GM21737 (cell line): Measurements from ENCODE around the gene HMOX2.

Experiments
- ATAC-seq: cut with Tn5 transposase; IDR thresholded peaks from one replicate; pipeline ENCODE4 v1.9.1; 2021; ENCODE audit warnings: mild to moderate bottlenecking, moderate library complexity; ENCODE audit not compliant: unreplicated experiment

Gene HMOX2

DNA sequence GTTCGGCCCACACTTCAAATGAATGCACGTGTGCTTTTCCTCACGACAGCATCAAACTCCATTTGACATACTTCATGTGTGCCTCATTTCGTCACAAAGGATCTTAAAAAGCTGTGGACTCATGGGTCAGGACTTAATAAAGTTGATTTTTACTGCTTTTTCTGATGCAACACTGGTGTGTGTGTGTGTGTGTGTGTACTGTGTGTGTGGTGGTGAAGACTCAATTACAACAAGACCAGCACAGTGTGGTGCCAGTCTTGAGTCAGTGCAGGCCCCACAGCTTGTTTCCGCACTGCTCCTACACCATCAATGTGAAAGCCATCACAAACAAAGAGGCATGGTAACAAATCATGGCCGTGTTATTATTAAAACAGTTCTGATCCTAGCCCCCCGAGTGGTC, 44.7 kb downstream of the HMOX2 start:
- ATAC-seq, result no peak

DNA sequence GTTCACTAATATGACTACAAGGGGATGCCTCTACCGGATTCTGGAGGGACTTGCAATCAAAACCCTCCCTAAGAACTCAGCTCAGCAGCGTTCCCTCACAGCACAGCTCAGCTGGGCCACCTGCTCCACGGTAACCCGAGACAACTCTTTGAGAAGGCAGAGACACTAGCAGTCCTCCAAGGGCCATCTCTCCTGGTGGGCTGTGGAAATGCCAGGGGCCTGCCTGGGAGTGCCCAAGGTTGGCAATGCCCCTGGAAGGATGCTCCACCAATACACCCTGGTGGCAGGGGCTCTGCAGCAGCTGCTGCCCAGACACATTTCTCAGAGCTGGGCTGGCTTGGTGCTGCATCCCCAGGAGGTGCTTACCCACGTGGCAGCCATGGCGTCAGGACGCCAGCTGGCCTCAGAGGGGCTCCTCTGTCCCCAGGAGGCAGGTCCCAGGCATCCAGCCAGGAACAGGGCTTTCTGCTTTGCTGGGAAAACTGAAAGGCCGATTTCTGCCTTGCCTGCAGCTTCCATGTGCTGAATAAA, 45.9 kb downstream of the HMOX2 start:
- ATAC-seq, result no peak

DNA sequence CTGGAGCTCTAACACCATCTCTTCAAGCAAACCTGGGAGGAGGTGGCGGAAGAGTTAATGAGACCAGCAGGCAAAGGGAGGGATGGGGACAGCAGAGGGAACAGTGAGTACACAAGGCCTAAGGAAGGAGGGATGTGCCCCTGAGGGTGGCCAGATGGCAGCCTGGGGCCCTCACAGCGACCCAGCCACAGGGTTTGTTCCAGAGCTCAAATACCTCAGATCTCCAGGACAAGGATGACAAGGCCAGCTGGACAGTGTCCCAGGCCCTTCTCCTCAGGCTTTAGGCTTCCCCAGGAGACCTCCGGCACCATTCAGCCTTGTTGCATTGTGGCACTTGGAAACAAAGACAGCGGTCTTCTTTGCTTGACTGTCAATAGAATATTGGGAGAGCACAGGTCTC, 47.5 kb downstream of the HMOX2 start:
- no peak for ATAC-seq

DNA sequence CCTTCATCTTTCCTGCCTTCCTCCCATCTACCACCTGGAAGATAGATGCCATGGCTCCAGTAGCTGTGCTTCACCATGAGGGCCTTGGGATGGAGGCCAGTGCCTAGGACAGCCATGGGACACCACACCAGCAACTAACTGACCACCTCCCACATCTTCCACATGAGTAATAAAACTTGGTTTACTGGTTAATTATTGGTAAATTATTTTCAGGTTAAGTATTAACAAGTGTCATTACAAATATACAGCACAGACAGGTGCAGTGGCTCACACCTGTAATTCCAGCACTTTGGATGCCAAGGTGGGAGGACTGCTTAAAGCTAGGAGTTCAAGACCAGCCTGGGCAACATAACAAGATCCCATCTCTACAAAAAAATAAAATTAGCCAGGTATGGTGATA, 48.4 kb downstream of the HMOX2 start:
- ATAC-seq, result no peak

DNA sequence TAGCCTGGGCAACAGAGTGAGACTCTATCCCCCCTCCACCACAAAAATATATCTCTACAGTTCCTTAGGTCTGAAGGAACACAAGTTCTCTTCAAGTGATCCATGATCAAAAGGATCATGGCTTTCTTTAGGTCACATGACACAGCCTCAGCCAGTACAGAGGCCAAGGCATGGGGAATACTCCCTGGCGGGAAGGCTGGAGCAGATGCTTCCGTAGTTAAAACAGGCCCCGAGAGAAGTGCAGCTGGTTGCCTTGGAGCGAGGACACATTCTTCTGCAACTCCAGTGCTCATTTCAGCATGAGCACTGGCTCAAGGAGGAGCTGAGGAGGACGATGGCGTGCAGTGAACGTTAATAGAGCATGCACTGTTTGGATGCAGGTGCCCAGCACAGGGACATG, 48.9 kb downstream of the HMOX2 start:
- ATAC-seq, result no peak

DNA sequence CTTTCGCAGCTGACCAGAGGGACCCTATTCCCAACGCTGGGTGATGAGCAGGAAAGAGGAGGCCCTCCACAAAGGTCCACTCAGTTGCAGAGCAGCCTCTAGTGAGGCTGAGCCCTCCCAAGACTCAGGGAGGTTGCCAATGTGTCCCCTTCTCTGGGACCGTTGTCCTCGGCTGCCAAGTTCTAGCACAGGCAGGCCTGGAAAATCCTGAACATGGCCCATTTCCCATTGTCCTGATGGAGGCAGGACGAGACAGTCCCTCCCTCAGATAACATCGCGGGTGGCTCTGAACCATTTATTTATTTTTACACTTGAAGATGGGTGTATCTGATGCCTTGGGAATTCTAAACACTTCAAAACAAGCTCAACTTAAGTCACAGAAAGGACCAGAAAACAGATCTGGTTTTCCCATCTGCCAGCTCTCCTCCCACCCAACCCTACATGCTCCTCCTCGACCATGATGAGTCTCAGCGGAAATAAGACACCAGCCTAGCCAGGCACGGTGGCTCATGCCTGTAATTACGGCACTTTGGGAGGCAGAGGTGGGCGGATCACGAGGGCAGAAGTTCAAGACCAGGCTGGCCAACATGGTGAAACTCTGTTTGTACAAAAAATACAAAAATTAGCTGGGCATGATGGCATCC, 49.6 kb downstream of the HMOX2 start:
- ATAC-seq, result no peak

DNA sequence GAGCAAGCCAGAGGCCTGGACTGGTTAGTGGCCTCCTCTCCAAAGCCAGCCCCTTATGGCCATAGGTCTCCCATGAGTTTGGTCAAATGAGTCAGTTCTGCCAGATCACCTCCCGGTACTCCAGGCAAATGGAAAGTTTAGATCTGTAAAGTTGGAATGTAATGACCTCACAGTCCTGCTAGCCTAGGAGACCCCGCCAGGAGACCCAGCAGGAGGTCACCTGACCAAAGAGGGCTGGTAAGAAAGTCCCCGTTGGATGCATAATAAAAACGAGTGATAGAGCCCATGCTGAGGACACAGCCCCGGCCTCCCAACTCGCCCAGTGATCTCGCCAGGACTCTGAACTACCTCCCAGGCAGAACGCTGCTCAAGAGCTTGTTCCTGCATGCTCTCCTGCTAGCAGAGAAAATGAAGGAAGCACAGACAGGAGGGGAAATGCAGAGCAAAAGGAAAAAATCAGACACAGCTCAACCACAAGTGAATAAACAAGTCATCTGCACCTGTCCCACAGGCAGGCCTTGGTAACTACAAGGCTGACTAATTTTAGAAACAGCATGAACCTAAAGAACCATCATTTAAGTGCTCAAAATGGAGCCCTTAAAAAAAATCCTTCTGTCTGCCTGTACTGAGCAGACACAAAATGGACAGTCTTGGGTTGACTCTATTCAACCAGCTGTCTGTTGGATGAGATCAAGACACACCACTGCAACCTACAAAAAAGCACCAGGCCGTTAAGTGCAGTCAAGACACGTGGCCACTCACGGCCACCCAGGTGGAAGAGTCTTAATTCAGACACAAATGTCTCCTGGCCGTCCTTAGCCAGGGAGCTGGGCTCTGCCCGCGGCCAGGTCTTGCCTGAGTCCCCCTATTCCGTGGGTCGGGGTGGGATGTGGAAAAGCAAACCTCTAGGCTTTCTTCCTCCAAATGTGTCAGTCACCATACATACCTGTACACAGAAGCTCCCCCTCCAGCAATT, 53.2 kb downstream of the HMOX2 start:
- ATAC-seq, result no peak

DNA sequence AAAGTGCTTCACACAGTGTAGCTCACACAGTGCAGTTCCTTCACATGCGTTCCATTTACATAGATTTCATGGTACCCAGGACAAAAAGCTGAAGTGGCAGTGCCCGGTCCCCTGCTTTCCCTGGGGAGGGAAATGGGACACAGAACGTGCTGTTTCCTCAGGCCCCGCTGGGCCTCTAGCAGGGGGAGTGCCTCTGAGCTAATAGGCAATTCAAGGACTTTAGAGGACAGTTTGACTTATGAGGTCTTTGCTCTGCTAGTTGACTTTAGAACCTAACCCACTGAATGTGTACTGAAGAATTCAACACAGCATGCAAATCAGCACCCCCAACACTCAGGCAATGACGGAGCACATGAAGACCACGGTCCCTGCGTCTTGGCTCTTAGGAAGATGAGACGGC, 55.6 kb downstream of the HMOX2 start:
- ATAC-seq, result no peak

DNA sequence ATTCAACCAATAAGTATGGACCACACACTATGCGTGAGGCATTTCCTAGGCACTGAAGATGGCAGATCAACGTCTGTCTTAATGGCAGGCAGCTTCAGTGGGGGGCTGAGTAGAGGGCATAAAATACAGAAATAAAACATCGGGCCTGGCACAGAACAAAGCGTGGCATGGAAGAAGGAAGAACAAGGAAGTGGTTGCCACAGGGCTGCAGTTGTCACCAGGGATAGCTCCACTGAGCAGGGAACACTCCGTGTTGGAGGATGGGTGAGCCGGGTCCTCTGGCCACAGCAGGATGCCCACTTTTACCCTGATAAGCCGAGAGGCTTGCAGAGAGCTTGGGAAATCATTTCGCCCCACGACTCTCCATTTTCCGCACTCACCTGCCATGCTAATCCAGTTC, 56.0 kb downstream of the HMOX2 start:
- ATAC-seq, result no peak

DNA sequence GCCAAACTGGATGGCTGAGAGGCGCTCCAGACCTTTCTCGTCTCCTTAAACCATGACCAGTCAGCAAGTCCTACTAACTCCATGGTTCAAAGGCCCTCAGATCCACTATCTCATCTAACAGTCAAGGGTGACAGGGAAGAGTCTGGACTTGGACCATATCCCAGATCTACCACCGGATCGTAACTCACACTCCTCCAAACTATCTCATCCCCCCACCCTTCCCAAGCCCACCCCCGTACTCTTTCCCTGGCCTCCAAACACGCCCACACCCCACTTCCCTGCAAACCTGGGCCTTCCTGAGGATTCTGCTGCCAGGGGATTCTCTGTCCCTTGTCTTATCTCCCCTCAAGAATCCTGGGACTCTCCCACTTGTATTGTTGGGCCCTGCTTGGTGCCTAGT, 57.3 kb downstream of the HMOX2 start:
- no peak for ATAC-seq

DNA sequence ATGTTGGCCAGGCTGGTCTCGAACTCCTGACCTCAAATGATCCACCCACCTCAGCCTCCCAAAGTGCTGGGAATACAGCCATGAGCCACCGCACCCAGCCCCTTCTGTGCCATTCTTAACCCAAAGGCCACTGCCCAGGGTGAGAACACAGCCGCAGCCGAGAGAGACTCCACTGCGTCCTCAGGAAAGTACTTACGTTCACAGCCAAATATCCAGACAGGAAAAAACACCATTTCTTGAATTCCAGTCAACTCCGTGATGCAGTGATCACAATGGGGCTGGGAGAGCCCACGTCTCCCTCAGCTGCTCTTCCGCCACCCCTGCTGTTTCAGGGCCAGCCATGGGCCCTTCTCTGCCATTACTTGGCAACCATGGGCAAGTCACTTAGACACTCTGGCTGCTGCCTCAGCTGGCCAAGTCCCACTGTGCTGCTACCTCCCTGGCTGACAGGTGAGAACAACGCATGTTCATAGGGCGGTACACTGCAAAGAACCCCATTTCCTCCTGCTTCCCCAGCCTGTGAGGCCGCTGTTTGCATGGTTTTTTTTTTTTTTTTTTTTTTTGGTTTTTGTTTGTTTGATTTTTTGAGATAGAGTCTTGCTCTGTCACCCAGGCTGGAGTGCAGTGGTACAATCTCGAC, 58.1 kb downstream of the HMOX2 start:
- ATAC-seq, result no peak

DNA sequence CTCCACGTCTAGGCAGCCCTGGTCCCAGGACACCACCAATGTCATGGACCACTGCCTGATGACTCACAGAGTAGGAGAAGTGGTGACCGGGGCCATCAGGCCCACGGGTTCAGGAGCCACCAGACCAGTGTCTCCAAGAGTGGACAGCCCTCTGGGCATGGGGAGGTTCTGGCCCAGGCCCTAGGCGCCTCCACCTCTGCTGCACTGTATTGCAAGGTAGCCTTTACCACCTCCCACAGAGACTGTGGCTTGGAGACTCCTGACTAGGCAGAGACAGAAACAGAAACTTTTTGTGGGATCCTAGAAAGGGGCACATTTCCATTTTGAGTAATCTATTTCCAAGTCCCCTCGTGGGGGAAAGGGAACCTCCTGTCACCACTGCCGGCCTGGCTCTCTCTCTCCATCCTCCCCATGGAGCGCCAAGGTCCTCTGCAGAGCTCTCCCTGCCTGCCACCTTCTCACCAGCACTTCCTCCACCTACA, 59.5 kb downstream of the HMOX2 start:
- ATAC-seq, result no peak

DNA sequence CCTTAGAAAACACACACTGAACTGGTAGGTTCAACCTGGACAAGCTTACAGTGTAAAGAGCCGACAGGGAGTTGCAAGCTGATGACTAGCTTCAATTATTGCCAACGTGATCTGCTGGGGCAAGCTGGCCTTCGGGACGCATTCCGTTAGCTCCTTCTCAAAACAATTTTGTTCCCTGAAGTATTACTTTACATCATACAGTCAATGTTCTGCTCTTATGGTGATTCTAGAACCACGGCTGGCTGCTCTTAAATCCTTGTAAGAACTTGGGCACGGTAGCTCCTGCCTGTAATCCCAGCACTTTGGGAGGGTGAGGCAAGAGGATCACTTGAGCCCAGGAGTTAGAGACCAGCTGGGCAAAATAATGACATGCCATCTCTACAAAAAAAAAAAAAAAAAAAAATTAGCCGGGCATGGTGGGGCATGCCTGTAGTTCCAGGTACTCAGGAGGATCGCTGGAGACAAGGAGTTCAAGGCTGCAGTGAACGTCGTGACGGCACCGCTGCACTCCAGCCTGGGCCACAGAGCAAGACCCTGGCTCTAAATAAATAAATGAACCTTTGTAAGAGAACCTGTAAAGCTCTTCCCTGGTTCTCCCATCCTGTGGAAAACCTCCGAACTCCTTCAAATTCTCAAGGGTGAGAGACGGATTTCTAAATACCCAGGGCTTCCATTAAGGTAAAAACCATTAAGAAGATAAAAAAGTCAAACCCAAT, 60.4 kb downstream of the HMOX2 start:
- no peak for ATAC-seq

DNA sequence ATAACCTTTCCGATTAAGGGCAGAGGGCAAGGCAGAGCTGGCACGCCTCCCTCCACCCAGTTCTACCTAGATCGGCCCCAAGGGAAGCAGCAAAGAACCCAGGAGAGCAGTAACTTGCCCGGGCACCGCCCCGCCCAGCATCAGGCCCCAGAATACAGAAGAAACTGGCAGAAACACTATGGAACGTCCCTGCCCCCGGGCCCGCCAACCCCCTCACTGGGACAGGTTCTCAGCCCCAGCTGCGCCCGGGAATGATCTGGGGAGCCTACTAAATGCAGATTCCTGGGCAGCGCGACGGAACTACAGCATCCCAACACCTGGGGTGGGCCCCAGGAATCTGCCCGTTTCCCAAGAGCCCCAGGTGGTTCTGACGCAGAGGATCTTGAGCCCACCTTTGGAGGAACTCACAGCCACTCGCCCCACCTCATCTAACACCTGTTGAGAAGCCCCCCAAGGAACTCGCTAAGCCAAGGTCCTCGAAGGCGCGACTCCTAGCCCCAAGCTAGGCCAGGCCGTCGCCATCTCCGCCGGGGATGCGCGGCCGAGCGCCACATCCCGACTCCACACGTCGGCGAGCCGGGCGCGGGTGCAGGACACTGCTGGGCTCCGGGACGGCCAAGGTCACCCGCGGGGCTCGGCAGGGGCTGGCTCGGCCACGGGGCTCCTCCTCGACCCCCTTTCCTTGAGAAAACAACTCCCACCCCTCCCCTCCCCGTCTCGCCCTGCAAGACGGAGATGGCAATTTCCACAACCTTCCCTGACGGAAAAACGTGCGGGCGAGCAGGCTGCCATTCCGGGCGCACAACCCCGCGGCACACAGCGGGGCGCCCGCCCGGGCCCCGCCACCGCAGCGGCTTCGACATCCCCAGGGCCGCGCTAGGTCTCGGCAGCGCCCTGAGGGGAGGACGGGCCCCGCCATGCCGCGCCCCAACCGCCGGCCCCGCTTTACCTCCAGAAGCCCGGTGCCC, 61.5 kb downstream of the HMOX2 start:
- ATAC-seq, result peak; percentile 24

DNA sequence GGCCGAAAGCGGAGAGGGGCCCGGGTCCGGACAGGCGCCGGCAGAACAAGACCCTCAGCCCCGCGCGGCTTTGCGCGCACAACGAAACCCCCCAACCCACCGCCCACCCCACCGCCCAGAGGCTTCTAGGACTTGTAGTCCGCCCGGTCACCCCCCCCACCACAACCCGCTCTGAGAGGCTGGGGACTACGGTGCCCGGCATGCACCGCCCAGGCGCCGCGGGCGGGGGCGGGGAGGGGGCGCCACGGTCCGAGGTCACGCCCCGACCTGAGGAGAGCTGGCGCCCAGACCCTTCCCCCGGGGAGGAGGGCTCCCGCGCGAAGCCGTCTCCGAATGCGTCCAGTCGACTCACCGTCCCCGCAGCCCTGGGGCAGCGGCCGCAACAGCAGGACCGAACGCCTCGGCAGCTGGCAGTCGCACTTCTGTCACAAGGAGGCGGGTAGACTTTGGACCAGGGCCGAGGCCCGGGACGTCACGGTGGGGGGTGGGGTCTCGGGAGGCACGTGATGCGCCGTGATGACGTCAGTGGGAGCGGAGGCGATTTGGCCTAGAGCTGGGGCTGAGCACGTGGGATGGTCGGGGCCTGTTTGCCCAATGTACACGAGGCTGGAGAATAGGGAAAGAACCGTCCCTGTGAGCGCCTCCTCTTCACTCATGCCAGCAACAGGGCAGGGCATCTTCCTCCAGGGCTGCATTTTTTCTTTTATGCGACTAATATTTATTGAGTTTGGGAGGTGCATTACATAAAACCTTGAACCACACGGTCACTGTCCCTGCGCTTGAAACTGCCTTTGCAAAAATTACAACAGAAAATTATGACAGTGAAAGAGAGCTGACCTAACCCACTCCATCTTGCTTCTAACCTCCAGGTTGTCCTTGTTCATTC, 62.4 kb downstream of the HMOX2 start, which contains the start of gene CDIP1:
CDIP1 (minus strand) TSS at position 424 of the 886 bp plus-strand sequence. CDS start 24,643 bp downstream, outside the sequence.
- peak; percentile 62 for ATAC-seq

DNA sequence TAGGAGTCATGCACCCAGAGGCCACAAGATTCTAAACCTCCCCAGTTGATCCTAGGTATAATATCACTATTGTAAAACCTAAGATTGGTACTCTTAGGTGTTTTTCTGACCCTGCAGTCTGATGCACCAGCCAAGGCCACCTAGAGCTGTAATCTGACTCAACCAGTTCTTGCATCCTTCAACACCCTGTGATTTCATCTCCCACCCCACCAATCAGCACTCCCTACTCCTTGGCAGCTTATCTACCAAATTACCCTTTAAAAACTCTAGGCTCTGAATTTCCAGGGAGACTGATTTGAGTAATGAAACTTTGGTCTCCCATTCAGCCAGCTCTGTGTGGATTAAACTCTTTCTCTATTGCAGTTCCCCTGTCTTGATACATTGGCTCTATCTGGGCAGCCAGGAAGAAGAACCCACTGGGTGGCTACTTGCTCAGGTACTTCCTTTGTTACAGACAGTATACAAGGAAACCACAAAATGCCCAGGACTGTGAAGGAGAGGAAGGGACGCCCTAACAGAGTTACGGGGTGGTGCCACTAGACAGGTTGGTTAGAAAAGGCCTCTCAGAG, 63.6 kb downstream of the HMOX2 start:
- ATAC-seq, result no peak

DNA sequence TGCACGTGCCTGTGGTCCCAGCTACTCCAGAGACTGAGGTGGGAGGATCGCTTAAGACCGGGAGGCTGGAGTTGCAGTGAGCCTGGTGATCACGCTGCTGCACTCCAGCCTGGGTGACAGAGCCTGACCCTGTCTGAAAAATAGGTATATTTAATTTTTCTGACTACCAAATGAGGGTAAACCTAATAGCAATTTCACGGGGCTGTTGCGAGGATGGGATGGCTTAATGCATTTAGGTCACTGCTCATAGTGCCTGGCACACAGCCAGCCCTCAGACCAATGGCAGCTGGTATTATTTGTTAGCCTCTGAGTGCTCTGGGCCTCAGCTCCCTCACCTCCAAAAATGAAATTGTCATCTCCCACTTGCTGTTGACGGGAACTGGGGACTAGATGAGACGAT, 68.3 kb downstream of the HMOX2 start:
- no peak for ATAC-seq

DNA sequence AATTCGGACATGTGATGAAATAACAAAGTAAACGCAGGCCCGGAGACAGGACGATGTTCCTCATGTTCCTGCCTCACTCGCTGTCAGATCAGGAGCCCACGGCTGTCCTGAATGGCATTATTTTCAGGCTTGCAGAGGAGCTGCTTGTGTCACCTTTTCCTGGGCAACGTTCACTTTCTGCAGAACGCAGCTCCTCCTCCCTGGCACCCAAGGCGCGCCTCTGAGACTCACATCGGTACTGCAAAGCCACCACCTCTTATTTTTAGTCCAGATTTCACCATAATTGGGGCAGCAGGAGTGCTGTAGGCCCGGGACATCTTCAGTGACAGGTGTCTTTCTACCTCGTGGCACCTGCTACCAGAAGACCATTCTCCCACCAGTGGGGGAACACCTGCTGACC, 71.9 kb downstream of the HMOX2 start:
- ATAC-seq, result no peak
